ENCODE measurements around the gene SLC10A3. TPM values are rescaled to one million over a fixed set of nuclear protein-coding genes. Genes with fewer than 3 reads are reported as not detected.

SLC10A3 gene
- total RNA-seq, 1 donor from 2014 or later = 32.2 TPM

DNA sequence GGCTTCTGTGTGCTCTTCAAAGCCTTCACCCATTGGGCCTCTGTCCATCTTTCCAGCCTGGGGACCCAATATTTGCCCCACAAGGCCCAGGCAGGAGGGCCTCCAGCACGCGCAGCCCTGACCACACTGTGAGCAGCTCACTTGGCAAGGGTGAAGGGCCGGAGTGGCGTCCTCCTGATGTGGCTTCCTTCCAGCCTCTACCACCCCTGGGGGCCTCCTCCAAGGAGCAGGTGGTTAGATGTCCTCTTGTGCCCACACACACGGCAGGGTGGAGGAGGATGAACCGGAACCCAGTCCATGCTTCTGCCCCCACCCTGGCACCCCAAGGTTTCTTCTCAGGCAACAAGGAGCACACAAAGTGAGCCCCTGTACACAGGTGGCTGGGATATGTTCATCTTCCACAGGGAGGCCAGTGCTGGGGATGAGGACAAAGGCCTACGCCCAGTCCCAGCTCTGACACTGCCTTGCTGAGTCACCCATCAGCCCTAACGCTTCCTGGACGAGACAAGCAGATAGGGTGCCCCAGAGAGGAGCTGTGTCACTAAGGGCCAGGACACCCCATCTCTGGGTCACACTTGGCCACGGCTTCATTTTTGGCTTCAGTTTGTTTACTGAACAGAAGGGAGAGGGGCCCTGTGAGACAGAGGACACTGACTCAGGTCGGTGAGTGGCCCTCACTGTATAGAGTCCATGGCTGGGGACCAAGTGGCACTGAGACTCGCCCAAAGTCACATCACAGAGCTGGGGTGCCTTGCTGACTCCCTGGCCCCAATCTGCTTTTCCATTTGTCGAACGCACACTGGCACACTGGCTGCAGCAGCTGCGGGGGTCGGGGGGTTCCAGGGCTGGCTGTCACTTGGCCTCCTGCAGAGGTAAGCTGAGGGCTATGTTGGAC lies 5.9 kb downstream of the SLC10A3 start:
- no peak for DNase-seq (ENCODE audit: low spot score)

- DNase-seq (ENCODE audit: low spot score) = no peak
Observed at GRCh38 chrX:154483325-154483724, 7.1 kb downstream of the SLC10A3 start.

DNA sequence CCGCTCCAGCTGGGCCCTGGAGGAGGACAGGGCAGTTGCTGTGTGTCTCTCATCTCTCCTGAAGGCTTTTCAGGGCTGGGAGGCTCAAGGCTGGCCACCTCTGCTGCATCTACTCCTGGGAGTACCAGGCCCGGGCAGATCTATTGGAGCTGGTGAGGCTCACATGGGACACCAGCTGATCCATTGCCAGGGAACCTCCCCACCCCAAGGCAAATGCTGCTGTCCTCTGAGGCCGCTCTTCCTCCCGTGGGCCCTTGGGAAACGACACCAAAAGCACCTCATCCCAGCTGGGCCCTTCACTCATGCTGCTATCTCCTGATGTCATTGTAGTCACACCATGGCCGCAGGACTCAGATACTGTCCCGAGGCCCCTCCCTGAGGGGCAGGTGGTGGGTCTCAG lies 7.6 kb downstream of the SLC10A3 start:
- DNase-seq (ENCODE audit: low spot score) = no peak

GRCh38 chrX:154481911-154482601 lies 8.4 kb downstream of the SLC10A3 start:
- no peak for DNase-seq (ENCODE audit: low spot score)

GRCh38 chrX:154481195-154481594 lies 9.2 kb downstream of the SLC10A3 start:
- no peak for DNase-seq (ENCODE audit: low spot score)

- DNase-seq (ENCODE audit: low spot score) = peak; percentile 94
Observed at GRCh38 chrX:154478728-154479622, 11.5 kb downstream of the SLC10A3 start, which contains the start of gene LAGE3. TSS of gene LAGE3 (minus strand) at chrX:154479281. CDS start at chrX:154478915, 366 bp downstream.

DNA sequence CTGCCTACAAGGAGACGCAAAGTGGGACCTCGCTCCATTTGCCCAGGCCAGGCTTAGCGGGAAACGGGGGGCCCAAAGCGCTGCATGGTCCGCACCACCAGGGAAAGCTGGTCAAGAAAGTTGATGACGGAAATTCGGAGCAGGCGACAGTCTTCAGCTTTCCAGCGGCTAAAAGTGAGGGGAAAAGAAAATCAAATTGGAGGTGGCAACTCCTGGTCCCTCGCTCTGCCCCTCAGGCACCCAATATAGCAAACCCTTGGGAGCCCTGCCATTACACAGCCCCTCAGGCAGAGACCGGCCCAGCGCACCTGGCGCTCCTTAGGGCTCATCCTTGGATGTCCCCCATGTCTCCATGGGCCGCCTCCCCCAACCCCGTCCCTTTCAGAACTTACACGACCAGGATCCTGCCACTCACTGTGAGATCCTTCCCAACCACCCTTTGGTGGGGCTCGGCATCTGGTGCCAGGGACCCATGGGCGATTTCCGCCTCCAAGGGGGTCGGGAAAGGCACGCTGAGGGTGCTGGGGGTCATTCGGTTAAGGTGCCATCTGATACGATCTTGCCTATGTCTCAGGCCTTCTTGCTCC lies 12.4 kb downstream of the SLC10A3 start:
- no peak for DNase-seq (ENCODE audit: low spot score)

GRCh38 chrX:154476821-154477220 lies 13.6 kb downstream of the SLC10A3 start:
- no peak for DNase-seq (ENCODE audit: low spot score)

GRCh38 chrX:154473683-154474082 lies 16.7 kb downstream of the SLC10A3 start:
- no peak for DNase-seq (ENCODE audit: low spot score)

- no peak for DNase-seq (ENCODE audit: low spot score)
Observed at GRCh38 chrX:154472685-154473632, 17.5 kb downstream of the SLC10A3 start.

DNA sequence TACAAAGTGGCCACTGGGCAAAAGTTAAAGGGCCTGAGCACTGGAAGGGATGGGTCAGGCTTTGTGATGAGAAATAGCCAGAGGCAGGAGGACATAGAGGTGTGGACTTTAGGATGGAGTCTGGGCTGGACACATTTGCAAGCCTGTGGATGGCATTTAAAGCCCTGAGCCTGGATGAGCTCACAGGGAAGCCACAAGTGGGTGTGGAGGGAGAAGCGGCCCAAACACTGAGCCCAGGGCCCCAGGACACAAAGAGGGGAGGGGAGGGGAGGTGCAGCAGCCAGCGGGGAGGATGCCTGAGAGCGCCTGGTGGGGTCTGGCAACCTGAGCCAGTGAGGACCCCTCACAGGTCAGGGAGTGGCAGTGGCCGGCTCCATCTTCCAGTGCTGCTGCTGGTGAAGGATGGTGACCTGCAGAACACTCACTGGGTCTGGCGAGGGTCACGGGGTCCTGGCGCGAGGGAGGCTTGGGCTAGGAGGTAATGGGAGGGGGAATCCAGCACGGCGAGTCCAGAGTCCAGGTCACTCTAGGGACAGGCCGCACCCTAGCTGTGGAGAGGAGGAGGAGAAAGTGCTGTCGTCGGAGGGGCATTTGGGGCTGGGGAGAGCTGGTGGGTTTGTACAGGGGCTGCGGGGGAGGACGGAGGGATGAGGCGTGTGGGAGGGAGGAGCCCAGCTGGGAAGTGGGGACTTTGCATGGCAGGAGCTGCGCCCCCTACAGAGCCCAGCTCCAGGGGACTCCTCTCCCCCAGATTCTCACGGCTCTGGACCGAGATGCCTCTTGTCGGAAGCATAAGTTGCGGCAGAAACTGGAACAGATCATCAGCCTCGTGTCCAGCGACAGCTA lies 18.4 kb downstream of the SLC10A3 start:
- no peak for DNase-seq (ENCODE audit: low spot score)

GRCh38 chrX:154470914-154471568 lies 19.4 kb downstream of the SLC10A3 start:
- no peak for DNase-seq (ENCODE audit: low spot score)

- DNase-seq (ENCODE audit: low spot score) = no peak
Observed at GRCh38 chrX:154470434-154470833, 20.0 kb downstream of the SLC10A3 start.

GRCh38 chrX:154469880-154470279 lies 20.5 kb downstream of the SLC10A3 start:
- DNase-seq (ENCODE audit: low spot score) = no peak

- no peak for DNase-seq (ENCODE audit: low spot score)
Observed at GRCh38 chrX:154469114-154469513, 21.3 kb downstream of the SLC10A3 start.

DNA sequence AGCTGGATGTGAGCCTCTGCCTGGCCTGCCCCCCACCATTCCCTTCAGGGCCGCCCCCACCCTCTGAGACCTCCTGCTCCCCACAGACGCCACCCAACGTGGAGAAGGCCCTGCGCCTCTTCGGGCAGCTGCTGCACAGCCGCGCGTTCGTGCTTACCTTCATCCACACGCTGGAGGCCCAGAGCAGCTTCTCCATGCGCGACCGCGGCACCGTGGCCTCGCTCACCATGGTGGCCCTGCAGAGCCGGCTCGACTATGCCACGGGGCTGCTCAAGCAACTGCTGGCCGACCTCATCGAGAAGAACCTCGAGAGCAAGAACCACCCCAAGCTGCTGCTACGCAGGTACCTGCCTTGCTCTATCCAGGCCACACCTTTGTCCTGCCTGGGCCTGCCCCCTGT lies 22.2 kb downstream of the SLC10A3 start:
- DNase-seq (ENCODE audit: low spot score) = no peak

DNA sequence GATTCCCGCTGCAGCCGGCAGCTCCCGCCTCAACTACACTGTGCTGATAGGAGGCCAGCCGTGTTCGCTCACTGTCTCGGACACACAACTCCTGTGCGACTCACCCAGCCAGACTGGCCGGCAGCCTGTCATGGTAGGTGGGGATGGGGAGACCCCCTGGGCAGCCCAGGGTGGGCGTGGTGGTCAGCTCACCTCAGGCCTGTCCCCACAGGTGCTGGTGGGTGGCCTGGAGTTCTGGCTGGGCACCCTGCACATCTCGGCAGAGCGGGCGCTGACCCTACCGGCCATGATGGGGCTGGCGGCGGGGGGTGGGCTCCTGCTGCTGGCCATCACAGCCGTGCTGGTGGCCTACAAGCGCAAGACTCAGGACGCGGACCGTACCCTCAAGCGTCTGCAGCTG lies 22.9 kb downstream of the SLC10A3 start:
- no peak for DNase-seq (ENCODE audit: low spot score)

GRCh38 chrX:154466907-154467306 lies 23.5 kb downstream of the SLC10A3 start:
- DNase-seq (ENCODE audit: low spot score) = no peak

- no peak for DNase-seq (ENCODE audit: low spot score)
Observed at GRCh38 chrX:154466036-154466435, 24.4 kb downstream of the SLC10A3 start.
